Subcutaneous abdominal adipose tissue (tissue), 5 donors: ENCODE measurements around the gene GCH1.

Experiments used
- H3K27ac ChIP-seq: one replicate; pipeline ENCODE4 v1.7.0; 2013; ENCODE audit warnings: low read depth, mild to moderate bottlenecking, inconsistent platforms, low read length, moderate library complexity
- H3K27me3 ChIP-seq, 5 donors: one replicate each; pipeline ENCODE4 v1.7.0; 2013; ENCODE audit warnings: low read length in 5 of 5, inconsistent platforms in 1 of 5; ENCODE audit not compliant: control insufficient read depth in 5 of 5, insufficient read depth in 4 of 5
- H3K36me3 ChIP-seq, 5 donors: one replicate each; pipeline ENCODE4 v1.7.0; 2013; ENCODE audit warnings: low read length in 5 of 5; ENCODE audit not compliant: control insufficient read depth in 5 of 5, insufficient read depth in 5 of 5
- H3K4me1 ChIP-seq, 5 donors: one replicate each; pipeline ENCODE4 v1.7.0; 2013; ENCODE audit warnings: low read length in 5 of 5, mild to moderate bottlenecking in 3 of 5, moderate library complexity in 1 of 5; ENCODE audit not compliant: control insufficient read depth in 5 of 5, insufficient read depth in 5 of 5
- H3K4me3 ChIP-seq, 5 donors: one replicate each; pipeline ENCODE4 v1.7.0; 2013; ENCODE audit warnings: low read length in 5 of 5, low read depth in 1 of 5
- H3K9ac ChIP-seq, 5 donors: one replicate each; pipeline ENCODE4 v1.7.0; 2013; ENCODE audit warnings: low read length in 5 of 5, mild to moderate bottlenecking in 4 of 5, moderate library complexity in 3 of 5
- H3K9me3 ChIP-seq, 5 donors: one replicate each; pipeline ENCODE4 v1.7.0; 2013; ENCODE audit warnings: low read length in 5 of 5; ENCODE audit not compliant: control insufficient read depth in 5 of 5
- donor health status: healthy.
- donor health status: healthy.
- donor health status: healthy.
- donor health status: healthy.
- donor health status: healthy.

Gene GCH1

DNA sequence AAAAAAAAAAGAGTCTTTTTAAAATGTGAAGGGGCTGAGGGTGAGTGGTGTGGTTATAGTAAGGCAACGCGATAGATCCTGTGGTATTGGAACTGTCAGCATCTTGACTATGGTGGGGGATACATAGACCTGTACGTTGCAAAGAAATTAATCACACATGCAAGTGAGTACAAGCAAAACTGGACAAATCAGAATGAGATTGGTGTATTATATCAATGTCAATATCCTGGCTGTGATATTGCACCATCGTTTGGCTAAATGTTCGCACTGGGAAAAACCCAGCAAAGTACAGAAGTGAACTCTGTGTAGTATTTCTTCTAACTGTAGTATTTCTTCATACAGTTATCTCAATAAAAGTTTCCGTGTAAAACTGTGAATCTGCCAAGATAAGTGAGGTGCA lies 67.9 kb downstream of the GCH1 start:
- Histone ChIP-seq H3K36me3 (no peaks in the 10 kb centered on the region), H3K4me3 (no peak overlapping the region), H3K27me3 (no peaks in the 10 kb centered on the region), H3K4me1 (peaks cover 0 to 10% (median under 1%) of the 10 kb centered on the region in 5 donors), H3K27ac (no peak overlapping the region), H3K9ac (no peak overlapping the region), H3K9me3 (no peaks in the 10 kb centered on the region)

DNA sequence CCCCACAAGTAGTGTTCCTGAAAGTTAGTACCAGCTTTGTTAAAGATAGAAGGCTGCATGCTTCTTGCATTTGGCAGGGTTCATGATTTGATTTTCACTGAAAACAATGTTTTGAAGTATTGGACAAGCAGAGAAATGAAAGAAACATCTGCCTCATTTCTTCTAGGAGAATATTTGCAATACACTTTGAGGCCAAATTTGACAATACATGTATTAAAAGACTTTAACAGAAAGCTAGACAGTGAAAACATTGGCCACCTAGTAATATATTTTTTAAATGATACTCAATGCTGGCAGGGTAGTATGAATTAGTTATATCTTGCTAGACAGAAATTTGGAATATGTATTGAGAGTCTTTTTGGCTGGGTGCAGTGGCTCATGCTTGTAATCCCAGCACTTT lies 68.5 kb downstream of the GCH1 start:
- Histone ChIP-seq H3K9me3 (no peaks in the 10 kb centered on the region), H3K9ac (no peak overlapping the region), H3K27me3 (no peaks in the 10 kb centered on the region), H3K27ac (no peak overlapping the region), H3K36me3 (no peaks in the 10 kb centered on the region), H3K4me3 (no peak overlapping the region), H3K4me1 (peaks cover 0 to 6% (median 0%) of the 10 kb centered on the region in 5 donors)

DNA sequence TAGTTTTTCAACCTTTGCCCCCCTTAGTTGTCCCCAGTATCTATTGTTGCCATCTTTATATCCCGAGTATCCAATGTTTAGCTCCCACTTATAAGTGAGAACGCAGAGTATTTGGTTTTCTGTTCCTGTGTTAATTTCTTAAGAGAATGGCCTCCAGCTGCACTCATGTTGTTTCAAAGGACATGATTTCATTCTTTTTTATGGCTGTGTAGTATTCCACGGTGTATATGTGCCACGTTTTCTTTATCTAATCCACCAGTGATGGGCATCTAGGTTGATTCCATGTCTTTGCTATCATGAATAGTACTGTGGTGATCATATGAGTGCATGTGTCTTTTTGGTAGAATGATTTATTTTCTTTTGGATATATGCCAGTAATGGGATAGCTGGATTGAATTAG lies 72.0 kb downstream of the GCH1 start:
- Histone ChIP-seq H3K36me3 (no peaks in the 10 kb centered on the region), H3K9ac (no peak overlapping the region), H3K27me3 (no peaks in the 10 kb centered on the region), H3K9me3 (peaks cover 0 to 2% (median 0%) of the 10 kb centered on the region in 5 donors), H3K4me1 (peaks cover 0 to 6% (median 0%) of the 10 kb centered on the region in 5 donors), H3K27ac (no peak overlapping the region), H3K4me3 (no peak overlapping the region)

DNA sequence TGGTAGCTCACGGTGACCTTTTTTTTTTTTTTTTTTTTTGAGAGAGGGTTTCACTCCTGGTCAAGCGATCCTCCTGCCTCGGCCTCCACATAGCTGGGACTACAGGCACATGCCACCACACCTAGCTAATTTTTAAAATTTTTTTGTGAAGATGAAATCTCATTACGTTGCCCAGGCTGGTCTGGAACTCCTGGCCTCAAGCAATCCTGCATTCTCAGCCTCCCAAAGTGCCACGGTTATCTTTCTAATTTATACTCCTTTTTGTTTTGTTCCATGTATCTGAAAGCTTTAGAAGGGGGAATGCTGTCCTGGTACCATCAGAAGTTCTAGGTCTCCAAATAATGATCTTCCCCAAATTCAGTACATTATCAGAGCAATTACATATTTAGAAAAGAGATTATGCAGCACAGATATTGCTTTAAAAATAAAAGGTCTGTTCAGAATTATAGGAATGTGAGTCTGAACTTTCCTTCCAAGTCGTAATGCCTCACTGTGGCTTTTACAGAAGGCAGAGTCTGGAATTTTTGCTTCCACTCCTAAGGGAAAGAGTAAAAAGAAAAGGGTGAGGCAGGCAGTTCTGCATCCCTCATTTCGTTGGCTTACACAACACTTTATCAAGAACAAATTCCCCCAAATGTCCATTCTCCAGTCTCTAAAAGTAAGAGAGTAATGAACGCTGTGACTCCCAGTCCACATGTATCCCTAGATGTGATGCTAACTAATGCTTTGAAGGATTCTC lies 73.0 kb downstream of the GCH1 start:
- Histone ChIP-seq H3K4me3 (no peak overlapping the region), H3K9me3 (peaks cover 4 to 8% (median 7%) of the 10 kb centered on the region in 5 donors), H3K36me3 (no peaks in the 10 kb centered on the region), H3K27me3 (no peaks in the 10 kb centered on the region), H3K27ac (no peak overlapping the region), H3K9ac (no peak overlapping the region), H3K4me1 (peaks cover 0 to 2% (median 0%) of the 10 kb centered on the region in 5 donors)

DNA sequence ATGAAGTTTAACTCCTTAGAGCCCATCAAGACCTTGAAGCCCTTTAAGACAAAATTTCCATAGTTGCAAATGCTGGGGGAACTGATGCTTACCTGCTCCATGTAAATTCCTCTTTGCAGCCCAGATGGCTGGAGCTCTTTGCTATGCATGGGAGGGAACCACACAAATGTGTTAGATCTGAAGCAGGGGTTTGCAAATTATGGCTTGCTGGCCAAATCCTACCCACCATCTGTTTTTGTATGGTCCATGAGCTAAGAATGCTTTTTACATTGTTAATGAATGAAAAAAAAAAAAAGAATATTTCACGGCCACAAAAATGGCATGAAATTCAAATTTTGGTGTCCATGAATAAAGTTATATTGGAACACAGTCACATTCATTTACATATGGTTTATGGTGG lies 74.6 kb downstream of the GCH1 start:
- no peaks in the 10 kb centered on the region for H3K4me1 ChIP-seq
- no peak overlapping the region for H3K27ac ChIP-seq
- H3K27me3 ChIP-seq: no peaks in the 10 kb centered on the region
- H3K9ac ChIP-seq: no peak overlapping the region
- peaks cover 4 to 23% (median 19%) of the 10 kb centered on the region in 5 donors for H3K9me3 ChIP-seq
- H3K36me3 ChIP-seq: no peaks in the 10 kb centered on the region
- H3K4me3 ChIP-seq: no peak overlapping the region

DNA sequence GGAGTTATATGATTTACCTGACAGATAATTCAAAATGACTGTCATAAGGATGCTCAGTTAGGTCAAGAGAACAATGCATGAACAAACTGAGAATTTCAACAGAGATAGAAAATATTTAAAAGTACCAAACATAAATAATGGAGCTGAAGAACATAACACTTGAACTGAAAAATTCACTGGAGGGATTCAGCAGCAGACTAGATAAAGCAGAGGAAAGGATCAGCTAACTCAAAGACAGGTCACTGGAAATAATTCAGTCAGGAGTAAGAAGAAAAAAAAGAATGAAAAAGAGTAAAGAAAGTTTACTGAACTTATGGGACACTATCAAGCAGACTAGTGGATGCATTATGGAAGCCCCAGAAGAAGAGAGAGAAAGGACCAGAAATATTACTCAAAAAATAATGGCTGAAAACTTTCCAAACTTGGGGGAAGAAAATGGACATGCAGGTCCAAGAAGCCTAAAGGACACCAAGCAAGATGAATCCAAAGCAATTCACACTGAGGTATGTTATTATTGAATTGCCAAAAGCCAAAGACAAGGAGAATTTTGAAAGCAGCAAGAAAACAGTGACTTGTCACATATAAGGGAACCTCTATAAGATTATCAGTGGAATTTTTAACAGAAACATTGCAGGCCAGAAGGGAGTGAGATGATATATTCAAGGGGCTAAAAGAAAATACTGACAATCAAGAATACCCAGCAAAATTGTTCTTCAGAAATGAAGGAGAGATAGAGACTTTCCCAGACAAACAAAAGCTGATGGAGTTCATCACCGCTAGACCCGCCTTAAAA lies 78.7 kb downstream of the GCH1 start:
- H3K9me3 ChIP-seq: peaks cover 4 to 23% (median 23%) of the 10 kb centered on the region in 5 donors
- H3K27me3 ChIP-seq: no peaks in the 10 kb centered on the region
- H3K36me3 ChIP-seq: no peaks in the 10 kb centered on the region
- no peak overlapping the region for H3K4me3 ChIP-seq
- H3K9ac ChIP-seq: no peak overlapping the region
- H3K27ac ChIP-seq: no peak overlapping the region
- H3K4me1 ChIP-seq: no peaks in the 10 kb centered on the region

DNA sequence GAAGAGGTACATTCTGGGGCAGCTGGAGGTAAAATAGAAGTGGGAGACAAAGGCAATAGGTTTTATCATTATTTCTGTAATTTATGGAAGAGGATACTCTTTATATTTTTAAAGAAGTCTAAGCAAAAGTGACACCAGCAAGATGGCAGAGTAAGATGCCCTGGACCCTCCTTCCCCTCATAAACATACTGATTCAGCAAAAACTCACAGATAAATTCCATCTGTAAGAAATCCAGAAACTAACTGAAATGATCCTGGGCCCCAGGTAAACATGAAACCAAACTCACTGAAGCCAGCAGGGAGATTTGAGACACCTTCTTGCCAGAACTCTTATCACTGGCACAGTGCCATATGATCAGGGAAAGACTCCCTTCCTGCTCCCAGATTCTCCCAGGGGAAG lies 79.9 kb downstream of the GCH1 start:
- Histone ChIP-seq H3K27ac (no peak overlapping the region), H3K9me3 (peaks cover 4 to 23% (median 23%) of the 10 kb centered on the region in 5 donors)

DNA sequence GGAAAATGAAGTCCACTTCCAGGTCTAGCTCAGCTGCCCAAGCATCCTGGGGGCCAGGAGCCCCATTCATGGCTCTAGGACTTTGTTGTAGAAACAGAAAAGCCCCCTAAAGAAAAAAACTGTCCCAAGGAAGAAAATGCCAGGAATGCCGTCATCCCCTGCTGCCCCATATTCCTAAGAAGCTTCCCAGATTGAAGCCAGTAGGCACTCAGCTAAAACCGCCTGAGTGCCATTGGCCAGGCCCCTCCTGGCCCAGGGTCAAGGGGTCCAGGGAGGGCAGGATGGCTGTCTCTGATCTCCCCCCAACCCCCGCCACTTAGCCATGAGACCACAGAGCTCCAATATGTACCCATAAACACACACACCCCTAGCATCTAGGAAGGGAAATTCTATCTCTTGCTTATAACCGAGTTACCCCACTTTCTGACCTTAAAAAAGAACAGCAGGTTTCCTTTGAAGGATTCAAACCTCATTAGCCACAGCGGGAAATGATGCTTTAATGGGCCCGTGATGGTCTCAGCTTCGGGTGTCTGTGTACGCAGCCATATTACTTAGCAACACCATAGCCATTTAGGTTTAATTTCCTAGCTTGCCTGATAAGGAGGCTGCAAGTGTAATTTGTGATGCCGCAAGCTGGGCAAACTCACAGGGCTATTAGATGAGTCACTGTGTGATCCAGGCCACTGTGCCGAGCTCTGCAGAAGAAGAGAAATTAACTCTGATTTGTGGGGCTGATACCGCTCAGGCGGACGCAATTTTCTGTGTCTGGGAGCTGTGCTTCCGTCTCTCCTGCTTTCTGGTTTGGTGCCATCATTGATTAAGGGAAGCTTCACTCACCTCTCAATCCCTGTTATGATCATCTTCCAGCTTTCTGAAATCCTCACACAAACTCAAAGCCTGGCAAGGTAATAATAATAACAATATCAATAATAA lies 84.2 kb downstream of the GCH1 start:
- Histone ChIP-seq H3K27me3 (peaks cover 0 to 6% (median 0%) of the 10 kb centered on the region in 5 donors), H3K9me3 (peaks cover 0 to 10% (median 5%) of the 10 kb centered on the region in 5 donors), H3K9ac (no peak overlapping the region), H3K4me1 (no peaks in the 10 kb centered on the region), H3K4me3 (no peak overlapping the region), H3K27ac (no peak overlapping the region), H3K36me3 (no peaks in the 10 kb centered on the region)

More for the DNA sequence above, 79.9 kb downstream of the GCH1 start:
- Histone ChIP-seq H3K4me1 (no peaks in the 10 kb centered on the region), H3K36me3 (no peaks in the 10 kb centered on the region), H3K9ac (no peak overlapping the region), H3K4me3 (no peak overlapping the region), H3K27me3 (peaks cover 0 to 5% (median 0%) of the 10 kb centered on the region in 5 donors)

DNA sequence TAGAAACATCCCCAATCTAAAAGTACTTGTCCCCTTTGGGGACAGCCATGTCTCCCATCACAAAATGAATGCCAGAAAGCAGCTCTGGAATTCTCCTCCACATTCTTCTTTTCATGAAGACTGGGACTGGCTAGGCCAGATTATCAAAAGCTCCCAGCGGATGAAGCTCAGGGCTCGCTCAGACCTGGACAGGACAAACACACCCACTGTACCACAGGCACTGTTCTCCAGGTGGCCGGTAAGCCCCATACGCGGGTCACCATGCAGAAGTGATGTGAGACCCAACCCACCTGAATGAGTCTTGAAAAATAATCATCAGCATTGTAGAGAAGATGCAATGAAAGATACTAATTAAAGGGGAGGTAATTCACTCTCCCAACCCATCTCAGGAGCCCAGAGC lies 85.1 kb downstream of the GCH1 start:
- Histone ChIP-seq H3K4me3 (no peak overlapping the region), H3K27ac (no peak overlapping the region), H3K36me3 (no peaks in the 10 kb centered on the region), H3K9me3 (peaks cover 0 to under 1% (median 0%) of the 10 kb centered on the region in 5 donors), H3K9ac (no peak overlapping the region), H3K27me3 (peaks cover 0 to 6% (median 0%) of the 10 kb centered on the region in 5 donors), H3K4me1 (no peaks in the 10 kb centered on the region)
